Breast epithelium (tissue), 4 donors: ENCODE results near the gene TSEN54. TPM values are rescaled to one million over a fixed set of nuclear protein-coding genes. Genes with fewer than 3 reads are reported as not detected.

ENCODE experiments used
- DNase-seq, 2 donors: peaks; one replicate each; pipeline ENCODE4 v3.0.0-alpha.2; 2019; ENCODE audit warnings: low spot score in 2 of 2
- H3K27ac ChIP-seq, 2 donors: fragments of 200-600 bp; sonication (generic) in 1 of 2; one replicate each; pipeline ENCODE4 v1.5.1; 2016 to 2019; ENCODE audit warnings: mild to moderate bottlenecking in 1 of 2
- H3K27me3 ChIP-seq, 2 donors: fragments of 200-600 bp; sonication (generic) in 1 of 2; one replicate each; pipeline versions ENCODE4 v1.5.1 to v1.6.0; 2017 to 2019; ENCODE audit warnings: control low read depth in 1 of 2, mild to moderate bottlenecking in 1 of 2
- H3K36me3 ChIP-seq: fragments of 200-600 bp; one replicate; pipeline ENCODE4 v1.5.1; 2019
- H3K4me1 ChIP-seq, 2 donors: fragments of 200-600 bp; sonication (generic); one replicate each; pipeline ENCODE4 v1.5.1; 2016 to 2019; ENCODE audit warnings: control low read depth in 1 of 2
- H3K4me3 ChIP-seq, 3 donors: fragments of 200-600 bp; sonication (generic); 1 replicate in 2 of 3; 2 replicates in 1 of 3; pipeline ENCODE4 v1.5.1; 2016 to 2019; ENCODE audit warnings: mild to moderate bottlenecking in 3 of 3, moderate library complexity in 2 of 3
- H3K9me3 ChIP-seq, 2 donors: fragments of 200-600 bp; sonication (generic) in 1 of 2; one replicate each; pipeline ENCODE4 v1.5.1; 2016 to 2019; ENCODE audit warnings: control low read depth in 1 of 2
- CTCF ChIP-seq, 3 donors: fragments of 450-650 bp; IDR thresholded peaks; one replicate each; pipeline ENCODE4 v1.5.1; 2016 to 2017; ENCODE audit warnings: antibody characterized with exemption in 3 of 3, mild to moderate bottlenecking in 3 of 3, moderate library complexity in 3 of 3
- POLR2A ChIP-seq: fragments of 450-650 bp; IDR thresholded peaks from one replicate; pipeline ENCODE4 v1.6.1; 2016; ENCODE audit warnings: antibody characterized with exemption, mild to moderate bottlenecking, moderate library complexity
- POLR2AphosphoS5 ChIP-seq, 3 donors: sonication (generic); formaldehyde crosslinking; IDR thresholded peaks; one replicate each; pipeline ENCODE4 v1.6.1; 2017; ENCODE audit warnings: antibody characterized with exemption in 3 of 3
- intact Hi-C: fragments of 100-400 bp; cut with DNase I; formaldehyde crosslinking; loops from one replicate; pipeline ENCODE4 v1.15.1; 2023; ENCODE audit warnings: low total_unique reads
- total RNA-seq, 3 donors: library from RNA; depleted of rRNA; stranded (reverse); fragments of >200 nt; gene quantifications; one replicate each; pipeline ENCODE4 v1.1.0, GENCODE V29; 2016

The TSEN54 gene
- 10 to 100 TPM; 18.4 to 34.7 (median 31.2) TPM for total RNA-seq

- Histone ChIP-seq H3K27ac (peak within 1 kb of the TSS; percentile 92 to 95), H3K4me1 (peaks cover 8 to 28% of the 10 kb centered on the region in 2 donors), H3K4me3 (peak within 1 kb of the TSS; percentile 89 to 94 (median 91)), H3K27me3 (no peaks in the 10 kb centered on the region), H3K36me3 (no peaks in the 10 kb centered on the region), H3K9me3 (no peaks in the 10 kb centered on the region)
- DNase-seq, result peak; percentile 90 to 94
- intact Hi-C loops, result no loop called here
- TF ChIP-seq CTCF (IDR thresholded peaks at IDR 0.05) (no peak), POLR2AphosphoS5 (IDR thresholded peaks at IDR 0.05) (no peak), POLR2A (no peak)
Observed at GRCh38 chr17:75516255-75516618, at the start of gene TSEN54. Gene TSEN54 (plus strand): TSS chr17:75516528. CDS start chr17:75516561, 33 bp downstream.

- no peak for DNase-seq
- TF ChIP-seq POLR2A (no peak), POLR2AphosphoS5 (IDR thresholded peaks at IDR 0.05) (no peak), CTCF (IDR thresholded peaks at IDR 0.05) (no peak)
- intact Hi-C loops, result loop anchor here (2.0 to 10.0 kb wide), 2 partner anchors 44 to 1876 kb away; no protein-coding TSS in a partner anchor
- H3K27ac ChIP-seq, result no peak overlapping the region
- no peaks in the 10 kb centered on the region for H3K4me1 ChIP-seq
- H3K9me3 ChIP-seq, result no peaks in the 10 kb centered on the region
- no peaks in the 10 kb centered on the region for H3K27me3 ChIP-seq
- H3K36me3 ChIP-seq, result no peaks in the 10 kb centered on the region
- no peak overlapping the region for H3K4me3 ChIP-seq
Observed at GRCh38 chr17:75468291-75468754, 48.0 kb upstream of the TSEN54 start.

GRCh38 chr17:75468779-75469373 lies 47.5 kb upstream of the TSEN54 start:
- H3K27me3 ChIP-seq, result no peaks in the 10 kb centered on the region
- intact Hi-C loops, result loop anchor here (2.0 to 10.0 kb wide), 2 partner anchors 44 to 1876 kb away; no protein-coding TSS in a partner anchor
- H3K4me3 ChIP-seq, result no peak overlapping the region
- H3K36me3 ChIP-seq, result no peaks in the 10 kb centered on the region
- no peak for DNase-seq
- H3K9me3 ChIP-seq, result no peaks in the 10 kb centered on the region
- no peaks in the 10 kb centered on the region for H3K4me1 ChIP-seq
- no peak overlapping the region for H3K27ac ChIP-seq
- TF ChIP-seq CTCF (IDR thresholded peaks at IDR 0.05), result no peak
- no peak for TF ChIP-seq POLR2A
- no peak for TF ChIP-seq POLR2AphosphoS5 (IDR thresholded peaks at IDR 0.05)

- H3K27ac ChIP-seq, result no peak overlapping the region
- H3K36me3 ChIP-seq, result no peaks in the 10 kb centered on the region
- DNase-seq, result no peak
- H3K4me1 ChIP-seq, result no peaks in the 10 kb centered on the region
- intact Hi-C loops, result no loop called here
- H3K4me3 ChIP-seq, result no peak overlapping the region
- H3K9me3 ChIP-seq, result no peaks in the 10 kb centered on the region
- H3K27me3 ChIP-seq, result no peaks in the 10 kb centered on the region
- TF ChIP-seq POLR2AphosphoS5 (IDR thresholded peaks at IDR 0.05) (no peak), POLR2A (no peak), CTCF (IDR thresholded peaks at IDR 0.05) (no peak)
Observed at GRCh38 chr17:75471207-75471606, 45.1 kb upstream of the TSEN54 start.

GRCh38 chr17:75472119-75472518 lies 44.2 kb upstream of the TSEN54 start:
- Histone ChIP-seq H3K9me3 (no peaks in the 10 kb centered on the region), H3K27ac (no peak overlapping the region), H3K4me3 (no peak overlapping the region), H3K4me1 (peaks cover 0 to 6% of the 10 kb centered on the region in 2 donors), H3K27me3 (no peaks in the 10 kb centered on the region), H3K36me3 (no peaks in the 10 kb centered on the region)
- DNase-seq, result no peak
- intact Hi-C loops, result no loop called here
- TF ChIP-seq CTCF (IDR thresholded peaks at IDR 0.05), result no peak
- TF ChIP-seq POLR2A, result no peak
- no peak for TF ChIP-seq POLR2AphosphoS5 (IDR thresholded peaks at IDR 0.05)
